Hematopoietic multipotent progenitor cell treated with erythropoietin and hydrocortisone succinate and interleukin-3 and kit ligand, for 6 days (in vitro differentiated cells): ENCODE measurements around the gene ARL4C.

Experiments
- DNase-seq: peaks from one replicate; pipeline ENCODE4 v3.0.0-alpha.2; 2015

ARL4C gene, protein sequence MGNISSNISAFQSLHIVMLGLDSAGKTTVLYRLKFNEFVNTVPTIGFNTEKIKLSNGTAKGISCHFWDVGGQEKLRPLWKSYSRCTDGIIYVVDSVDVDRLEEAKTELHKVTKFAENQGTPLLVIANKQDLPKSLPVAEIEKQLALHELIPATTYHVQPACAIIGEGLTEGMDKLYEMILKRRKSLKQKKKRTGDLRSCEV

DNA sequence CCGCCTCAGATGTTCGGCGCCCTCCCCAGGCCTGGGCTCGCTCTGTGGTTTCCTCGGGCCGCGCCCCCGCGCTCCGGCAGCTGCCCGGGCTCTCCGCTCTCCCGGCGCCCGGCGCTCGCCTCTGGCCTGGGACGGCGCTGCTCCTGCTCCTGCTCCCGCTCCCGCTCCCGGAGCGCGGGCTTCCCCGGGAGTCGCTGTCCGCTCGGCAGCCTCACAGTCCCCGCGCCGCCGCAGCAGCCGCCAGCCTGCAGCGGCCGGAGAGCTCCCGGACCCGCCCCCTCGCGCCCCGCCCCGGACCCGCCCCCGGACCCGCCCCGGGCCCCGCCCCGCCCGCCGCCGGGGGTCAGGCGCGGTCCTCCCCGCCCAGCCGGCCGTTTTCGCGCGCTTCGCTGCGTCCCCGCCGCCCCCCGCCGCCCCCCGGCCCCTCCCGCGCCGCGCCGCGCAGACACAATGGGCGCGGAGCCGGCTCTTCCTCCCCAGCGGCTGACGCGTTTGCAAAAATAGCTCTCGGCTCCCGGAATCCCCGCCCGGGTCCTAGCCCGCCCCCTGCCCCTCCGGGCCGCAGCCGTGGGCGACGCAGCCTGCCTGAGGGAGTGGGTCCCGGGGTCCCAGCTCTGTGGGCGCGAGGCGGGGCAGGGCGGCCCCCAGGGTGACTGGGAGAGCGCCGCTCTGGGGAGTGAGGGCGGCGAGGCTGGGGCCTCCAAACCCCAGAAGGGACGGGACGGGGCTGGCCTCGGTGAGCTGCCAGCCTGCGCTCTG is at the start of gene ARL4C:
Gene ARL4C (minus strand): TSS at position 247 of the 759 bp plus-strand sequence. CDS start 495 bp downstream, outside the sequence.
- peak; percentile 47 for DNase-seq

DNA sequence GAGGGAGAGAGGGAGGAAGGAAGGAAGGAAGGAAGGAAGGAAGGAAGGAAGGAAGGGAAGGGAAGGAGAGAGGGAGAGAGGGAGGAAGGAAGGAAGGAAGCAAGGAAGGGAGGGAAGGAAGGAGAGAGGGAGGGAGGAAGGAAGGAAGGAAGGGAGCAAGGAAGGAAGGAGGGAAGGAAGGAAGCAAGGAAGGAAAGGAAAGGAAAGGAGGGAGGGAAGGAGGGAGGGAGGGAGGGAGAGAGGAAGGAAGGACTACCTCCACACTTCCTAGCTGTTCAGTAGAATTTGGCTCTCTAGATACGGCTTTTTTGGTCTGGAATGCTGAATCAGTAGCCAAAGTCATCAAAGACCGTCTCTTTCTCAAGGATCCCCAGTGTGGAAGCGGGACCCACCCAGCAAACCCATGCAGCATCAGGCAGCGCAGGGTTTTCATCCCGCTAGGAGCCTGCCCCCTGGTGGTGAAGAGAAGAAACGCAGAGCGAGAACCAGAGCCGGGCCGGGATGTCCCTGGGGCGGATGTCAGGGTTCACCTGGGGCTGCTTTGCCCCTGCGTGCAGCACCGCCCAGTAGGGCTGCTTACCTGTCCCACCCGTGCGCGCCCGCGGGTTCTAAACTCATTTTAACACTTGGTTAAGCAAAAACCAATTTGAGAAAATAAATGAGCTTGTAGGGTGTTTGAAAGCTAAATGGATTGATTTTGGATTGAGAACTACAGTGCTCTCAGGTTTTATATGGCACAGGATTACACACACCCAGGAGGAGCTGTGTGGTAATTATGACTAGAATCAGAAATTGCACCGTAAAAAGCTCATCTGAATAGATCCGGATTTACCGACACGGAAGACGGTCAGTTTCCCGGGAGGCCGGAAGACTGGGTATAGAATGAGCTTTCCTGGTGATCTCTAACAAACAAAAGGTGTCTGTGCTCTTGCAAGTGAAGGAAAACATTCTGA is 48.1 kb upstream of the ARL4C start:
- DNase-seq = peak; percentile 76

DNA sequence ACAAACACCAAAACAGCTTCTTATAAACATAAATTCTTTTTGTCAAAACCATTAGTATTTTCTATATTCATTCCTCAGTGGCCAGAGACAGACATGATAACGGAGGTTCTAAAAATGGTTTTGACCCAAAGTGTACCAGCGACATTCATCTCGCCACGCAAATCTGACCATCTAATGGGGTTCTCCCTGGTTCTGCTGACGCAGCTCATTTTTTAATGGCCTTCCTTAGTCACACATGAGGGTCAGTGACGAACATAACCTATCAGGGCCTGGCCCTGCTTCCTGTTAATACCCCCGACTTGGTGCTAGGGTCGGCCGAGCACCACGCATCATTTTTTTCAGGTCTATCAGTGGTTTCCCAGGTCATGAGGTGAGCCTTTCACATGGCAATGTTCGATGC is 45.9 kb upstream of the ARL4C start:
- no peak for DNase-seq

DNA sequence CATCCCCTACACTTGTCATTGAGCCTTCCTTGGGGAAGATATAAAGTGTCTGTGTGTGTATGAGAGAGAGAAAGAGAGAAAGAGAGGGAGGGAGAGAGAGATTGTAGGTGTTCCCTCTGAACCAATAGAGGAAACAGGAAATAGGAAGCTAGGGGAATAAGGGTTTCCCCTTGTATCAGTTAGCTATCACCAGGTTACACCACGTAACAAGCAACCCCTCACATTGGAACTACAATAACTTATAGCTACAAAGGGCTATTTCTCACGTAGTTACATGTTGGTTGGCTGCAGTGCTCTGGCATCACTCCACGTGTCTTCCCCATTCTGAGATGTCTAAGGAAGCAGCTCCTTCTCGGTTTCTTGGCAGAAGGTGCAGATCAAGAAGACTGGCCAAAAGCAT is 41.0 kb upstream of the ARL4C start:
- no peak for DNase-seq

DNA sequence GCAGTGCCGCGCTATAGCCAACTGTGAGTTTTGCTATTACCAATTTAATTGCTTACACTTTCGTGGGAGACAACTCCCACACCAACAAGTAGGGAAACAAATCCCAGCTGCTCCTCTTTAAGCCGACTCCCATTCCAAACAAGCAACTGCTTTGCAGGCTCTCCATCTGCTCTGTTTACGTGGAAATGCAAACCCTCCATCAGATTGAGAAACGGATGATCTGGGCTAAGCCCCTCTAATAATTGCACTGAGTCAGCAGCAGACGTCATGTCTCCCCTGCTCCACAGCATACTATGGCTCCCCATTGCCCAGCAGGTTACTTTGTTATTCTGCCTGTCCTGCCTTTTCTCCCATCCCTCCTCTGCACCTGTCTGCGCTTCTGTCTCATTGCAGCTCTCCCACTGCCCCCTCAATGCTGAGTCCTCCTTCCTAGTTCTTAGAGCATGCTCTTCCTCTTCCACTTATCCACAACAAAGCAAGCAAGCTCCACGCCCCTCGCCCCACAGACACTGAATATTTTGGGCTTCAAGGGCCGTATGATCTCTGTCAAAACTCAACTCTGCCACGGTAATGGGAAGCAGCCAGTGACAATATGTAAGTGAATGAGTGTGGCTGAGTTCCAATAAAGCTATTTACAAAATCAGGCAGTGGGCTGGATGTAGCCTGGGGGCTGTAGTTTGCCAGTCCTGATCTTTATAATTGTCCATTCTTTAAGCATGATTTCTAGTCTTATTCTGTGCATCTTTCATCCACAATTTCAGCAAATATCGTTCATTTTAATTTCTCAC is 39.5 kb upstream of the ARL4C start:
- no peak for DNase-seq

DNA sequence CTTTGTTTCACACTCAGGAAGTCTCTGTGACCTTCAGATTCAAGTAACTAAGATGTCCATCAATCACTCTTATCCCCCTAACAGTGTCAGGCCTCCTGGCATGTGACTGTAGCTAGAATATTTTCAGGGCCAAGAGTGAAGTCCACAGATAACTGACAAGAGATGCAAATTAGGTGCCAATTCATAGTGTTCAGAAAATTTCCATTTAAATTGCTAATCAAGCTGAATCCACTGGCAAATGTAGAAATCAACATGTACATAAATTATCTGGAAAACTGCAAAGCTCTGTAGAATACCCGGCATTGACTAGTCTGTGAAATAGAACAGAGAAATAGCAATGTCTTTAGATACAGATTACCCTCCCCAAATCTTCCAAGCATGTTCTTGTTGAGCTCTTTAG is 38.6 kb upstream of the ARL4C start:
- DNase-seq = no peak

DNA sequence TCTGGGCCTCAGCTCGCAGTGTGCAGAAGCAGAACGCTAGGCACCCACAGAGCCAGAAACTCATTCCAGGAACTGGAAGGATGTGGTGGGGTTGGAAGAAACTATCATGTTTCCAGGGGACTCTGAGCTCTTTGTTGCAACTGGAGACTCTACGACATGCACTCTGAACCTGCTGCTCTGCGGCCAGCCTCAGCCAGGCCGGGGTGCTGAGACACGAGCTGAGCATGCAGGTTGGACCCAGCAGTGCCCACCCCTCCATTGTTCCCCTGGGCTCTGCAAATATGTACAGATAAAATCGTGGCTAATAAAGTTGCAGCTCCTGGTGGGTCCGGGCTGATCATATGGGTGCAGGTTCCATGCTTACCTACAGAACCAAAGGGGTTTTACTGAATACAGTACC is 37.6 kb upstream of the ARL4C start:
- DNase-seq = no peak

DNA sequence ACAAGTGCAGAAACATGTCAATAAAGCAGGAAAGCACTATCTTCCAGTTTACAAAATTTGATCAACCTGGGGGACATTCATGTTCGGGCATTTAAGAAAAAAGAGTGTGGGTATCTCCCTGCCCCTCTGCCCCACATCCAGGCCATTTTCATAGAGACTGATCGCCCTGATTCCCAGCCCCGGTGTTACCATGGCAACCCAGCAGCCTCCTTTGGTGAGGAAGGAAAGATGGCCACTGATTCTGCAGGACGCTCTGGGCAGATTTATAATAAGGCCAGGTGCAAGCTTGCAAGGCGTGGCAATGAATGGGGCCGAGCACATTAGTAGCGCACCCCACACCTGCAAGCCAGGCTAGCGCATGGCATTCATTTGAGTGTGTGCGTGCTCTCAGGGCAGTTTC is 36.7 kb upstream of the ARL4C start:
- DNase-seq = no peak

DNA sequence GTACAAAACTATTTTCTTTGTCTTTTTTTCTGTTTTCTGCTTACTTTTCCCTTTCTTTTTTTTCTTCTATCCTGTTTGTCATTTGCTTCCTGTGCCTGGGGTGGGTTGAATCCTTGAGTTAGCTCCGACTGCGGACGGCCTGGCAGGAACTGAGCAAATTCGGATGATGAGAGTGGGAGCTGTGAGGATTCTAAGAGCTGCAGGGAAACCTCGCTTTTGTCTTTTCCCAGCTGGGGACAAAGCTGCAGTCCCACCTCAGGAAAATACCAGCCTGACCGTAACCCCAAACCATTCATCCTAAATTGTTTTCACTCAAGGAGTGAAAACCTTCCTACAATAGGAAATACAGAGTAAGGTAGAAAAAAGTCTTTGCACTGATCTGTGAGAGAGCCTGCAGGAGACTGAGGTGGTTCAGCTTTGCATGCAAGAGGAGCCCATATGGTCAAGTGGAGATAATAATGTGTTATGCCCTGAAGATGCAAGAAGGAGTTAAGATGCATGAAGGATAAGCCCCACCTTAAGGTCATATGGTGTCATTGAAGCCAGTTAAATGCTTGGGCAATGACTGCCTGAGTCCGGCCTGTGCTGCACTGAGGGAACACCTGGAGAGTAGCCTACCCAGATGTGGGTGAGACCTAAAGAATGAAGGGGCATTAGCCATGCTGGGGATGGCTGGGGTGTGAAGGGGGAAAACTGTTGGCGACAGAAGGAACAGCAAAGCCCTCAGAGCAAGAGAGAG is 31.7 kb upstream of the ARL4C start:
- DNase-seq = no peak

DNA sequence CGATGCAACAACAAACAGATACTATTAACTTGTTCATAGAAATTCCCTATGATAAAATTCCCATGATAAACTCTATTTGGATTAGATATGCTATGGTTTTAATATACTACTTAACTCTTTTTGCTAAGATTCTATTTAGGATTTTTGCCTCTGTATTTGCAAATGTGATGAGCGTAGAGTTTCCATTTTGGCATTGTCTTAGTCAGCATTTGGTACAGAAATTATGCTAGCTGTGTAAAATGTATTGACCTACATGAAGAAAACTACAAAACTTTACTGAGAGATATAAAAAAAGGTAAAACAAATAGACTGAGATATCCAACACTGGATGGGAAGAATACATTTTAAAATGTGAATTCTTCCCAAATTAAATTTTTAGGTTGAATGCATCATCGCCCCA is 29.8 kb upstream of the ARL4C start:
- no peak for DNase-seq

DNA sequence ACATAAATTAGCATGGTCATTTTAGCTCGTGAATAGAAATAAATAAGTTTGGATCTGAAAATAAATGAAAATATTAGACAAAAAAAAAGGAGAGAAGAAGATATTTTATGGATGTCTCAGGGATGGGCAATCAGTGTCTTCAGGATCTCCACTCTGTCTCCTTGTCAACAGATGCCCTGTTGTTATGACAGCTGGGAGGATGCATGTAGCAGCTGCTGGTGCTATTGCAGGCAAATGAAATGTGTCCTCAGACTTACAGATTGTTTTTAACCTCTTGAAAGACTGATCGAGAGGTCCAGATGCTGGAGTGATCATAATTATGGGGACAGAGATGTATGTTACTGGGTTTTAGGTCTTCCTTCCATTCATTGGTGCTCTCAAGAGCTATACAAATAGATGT is 24.7 kb upstream of the ARL4C start:
- DNase-seq = no peak

DNA sequence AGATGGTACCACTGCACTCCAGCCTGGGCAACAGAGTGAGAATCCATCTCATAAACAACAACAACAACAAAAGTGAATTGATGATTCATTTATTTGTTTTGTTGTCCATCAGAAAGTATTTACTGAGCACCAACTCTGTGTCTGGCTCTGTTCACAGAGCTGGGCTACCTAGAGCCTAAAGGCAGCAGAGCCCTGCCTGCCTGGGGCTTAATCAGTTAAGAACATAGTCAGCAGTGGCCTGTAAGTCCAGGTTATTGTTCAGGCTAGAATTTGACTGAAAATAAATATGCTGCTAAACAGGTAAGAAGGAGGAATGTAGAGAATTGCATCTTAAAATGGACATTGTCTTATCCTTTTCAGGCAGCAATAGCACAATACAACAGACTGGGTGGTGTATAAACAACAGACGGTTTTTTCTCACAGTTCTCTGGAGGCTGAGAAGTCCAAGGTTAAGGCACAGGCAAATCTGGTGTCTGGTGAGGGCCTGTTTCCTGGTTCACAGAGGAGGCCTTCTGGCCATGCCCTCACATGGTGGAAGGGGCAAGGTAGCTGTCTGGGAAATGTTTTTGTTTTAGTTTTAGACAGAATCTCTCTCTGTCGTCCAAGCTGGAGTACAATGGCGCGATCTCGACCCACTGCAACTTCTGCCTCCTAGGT is 22.2 kb upstream of the ARL4C start:
- DNase-seq = no peak

DNA sequence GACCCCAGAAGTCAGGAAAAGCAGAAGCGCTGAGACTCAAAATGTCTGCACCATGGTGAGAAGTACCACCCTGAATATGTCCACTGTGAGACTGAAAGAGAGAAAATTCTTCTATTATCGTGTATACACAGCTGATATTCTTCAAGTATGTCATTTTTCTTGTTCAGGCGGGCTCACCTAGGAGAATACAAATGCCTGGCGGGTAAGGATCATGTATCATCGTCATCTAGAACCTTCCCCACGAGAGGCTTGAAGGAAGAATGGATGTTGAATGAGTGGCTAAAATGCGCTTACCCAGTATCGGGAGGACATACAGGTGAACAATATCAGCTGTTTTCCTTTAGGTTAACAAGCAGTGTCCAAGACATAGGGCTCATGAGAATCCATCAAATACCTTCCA is 21.1 kb upstream of the ARL4C start:
- no peak for DNase-seq

DNA sequence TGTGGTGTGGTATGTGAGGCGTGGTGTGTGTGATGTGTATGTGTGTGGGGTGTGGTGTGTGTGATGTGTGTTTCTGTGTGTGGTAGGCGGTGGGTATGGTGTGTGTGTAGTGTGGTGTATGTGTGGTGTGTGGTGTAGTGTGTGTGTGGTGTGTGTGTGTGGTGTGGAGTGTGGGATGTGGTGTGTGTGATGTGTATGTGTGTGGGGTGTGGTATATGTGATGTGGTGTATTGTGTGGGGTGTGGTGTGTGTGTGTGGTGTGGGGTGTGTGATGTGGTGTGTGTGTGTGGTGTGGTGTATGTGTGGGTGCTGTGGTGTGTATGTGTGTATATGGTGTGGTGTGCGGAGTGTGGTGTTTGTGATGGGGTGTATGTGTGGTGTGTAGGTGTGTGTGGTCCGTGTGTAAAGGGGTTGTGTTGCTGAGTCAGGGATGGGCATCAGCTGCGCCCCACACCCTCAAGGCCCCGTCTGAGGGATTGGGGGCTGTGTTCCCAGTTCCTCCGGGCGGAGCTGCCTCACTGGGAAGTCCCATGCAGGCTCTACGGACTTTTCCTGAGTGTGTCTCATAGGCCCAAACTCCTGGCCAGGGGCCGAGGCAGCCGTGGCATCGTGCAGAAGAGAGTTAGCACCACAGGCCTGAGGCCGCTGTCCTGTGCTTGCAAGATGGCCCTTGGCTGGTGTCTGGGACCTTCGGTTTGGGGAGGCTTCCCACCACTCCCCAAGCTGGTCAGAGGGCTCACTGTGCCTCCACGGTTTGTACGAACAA is 18.2 kb upstream of the ARL4C start:
- no peak for DNase-seq

DNA sequence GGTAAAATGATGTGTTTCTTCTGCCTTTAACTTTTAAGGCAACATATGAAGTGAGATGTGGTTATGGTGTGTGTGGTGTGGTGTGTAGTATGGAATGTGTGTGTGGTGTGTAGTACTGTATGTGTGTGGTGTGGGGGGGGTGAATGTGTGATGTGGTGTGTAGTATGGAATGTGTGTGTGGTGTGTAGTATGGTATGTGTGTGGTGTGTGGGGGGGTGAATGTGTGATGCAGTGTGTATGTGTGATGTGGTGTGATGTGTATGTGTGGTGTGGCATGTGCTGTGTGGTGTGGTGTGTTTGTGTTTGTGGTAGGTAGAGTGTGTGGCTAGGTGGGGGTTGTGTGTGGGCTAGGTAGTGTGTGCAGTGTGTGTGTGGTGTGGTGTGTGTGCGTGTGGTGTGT is 17.2 kb upstream of the ARL4C start:
- DNase-seq = no peak

DNA sequence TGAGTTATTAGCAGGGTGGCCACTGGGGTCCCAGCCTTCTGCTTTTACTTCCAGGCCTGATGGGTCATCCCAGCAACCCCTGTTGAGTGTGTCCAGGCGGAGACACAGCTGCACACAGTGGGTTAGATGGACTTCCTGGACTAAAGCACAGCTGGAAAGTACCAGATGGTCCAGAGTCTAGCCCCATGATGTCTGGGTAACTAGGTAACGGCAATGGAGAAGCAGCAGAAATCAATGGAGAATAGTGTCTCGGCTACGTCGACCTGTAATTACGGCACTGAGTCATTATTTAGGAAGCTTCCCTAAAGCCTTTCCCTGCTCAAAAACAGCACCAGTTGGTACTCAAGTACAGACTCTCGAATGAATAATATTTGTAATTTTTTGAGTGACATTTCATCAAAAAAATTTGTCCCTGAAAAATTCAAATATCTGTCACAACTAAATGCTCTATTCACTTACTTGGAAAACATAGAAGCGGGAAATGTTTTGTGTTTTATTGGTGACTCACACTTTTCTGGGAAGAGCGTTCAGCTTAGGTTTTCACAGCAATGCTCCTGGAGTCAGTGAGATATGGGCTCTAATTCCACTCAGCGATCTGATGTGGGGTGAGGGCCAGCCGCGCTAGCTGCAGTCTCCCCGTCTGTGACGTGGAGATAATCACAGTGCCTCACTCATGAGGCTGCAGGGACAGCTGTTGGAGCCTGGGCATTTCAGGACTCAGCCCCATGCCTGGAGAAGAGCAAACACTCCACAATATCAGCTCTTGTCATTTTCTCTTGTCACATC is 16.2 kb upstream of the ARL4C start:
- DNase-seq = peak; percentile 6

DNA sequence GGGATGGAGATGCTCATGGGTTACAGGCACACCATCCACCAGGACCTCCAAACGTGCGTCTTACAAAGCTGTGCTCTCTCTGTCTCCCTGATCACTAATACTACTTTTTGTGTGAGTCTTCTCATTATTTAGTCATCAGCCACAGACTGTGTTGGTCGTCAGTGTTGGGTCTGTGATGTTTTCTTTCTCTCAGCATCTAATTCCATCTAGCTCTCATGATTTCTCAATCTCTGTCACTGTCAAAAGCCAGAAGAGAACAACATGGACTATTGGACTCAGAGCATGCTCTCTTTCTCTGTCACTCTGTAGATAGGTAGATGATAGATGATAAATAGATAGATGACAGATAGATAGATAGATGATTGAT is 6.0 kb upstream of the ARL4C start:
- DNase-seq = no peak

DNA sequence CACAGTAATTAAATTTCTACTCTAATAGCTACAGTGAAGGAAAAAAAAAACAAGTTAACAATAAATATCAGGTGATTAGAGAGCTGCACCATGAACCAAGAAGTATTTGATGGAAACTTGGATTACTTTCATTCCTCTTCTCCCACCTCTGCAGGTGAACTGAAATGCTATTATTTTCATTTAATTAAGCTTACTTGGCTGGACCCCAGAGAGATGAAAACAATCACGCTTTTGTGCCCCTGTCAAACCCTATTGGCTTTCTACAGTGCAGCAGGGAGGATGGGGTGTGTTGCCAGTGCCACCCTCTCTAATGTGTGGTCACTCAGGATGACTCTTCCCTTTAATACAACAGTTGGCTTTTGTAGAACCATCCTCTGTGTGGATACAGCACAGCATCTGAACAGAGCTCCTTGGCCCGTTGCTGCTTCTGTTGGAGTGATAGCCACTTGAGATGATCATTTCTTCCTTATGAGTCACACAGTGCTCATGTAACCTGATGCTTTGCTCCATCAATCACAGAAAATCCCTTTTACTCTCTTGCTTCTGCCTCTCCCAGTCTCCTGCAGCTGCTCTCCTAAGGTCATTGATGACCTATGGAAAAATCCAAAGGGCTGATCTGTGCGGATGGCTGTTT is 5.5 kb upstream of the ARL4C start:
- no peak for DNase-seq

DNA sequence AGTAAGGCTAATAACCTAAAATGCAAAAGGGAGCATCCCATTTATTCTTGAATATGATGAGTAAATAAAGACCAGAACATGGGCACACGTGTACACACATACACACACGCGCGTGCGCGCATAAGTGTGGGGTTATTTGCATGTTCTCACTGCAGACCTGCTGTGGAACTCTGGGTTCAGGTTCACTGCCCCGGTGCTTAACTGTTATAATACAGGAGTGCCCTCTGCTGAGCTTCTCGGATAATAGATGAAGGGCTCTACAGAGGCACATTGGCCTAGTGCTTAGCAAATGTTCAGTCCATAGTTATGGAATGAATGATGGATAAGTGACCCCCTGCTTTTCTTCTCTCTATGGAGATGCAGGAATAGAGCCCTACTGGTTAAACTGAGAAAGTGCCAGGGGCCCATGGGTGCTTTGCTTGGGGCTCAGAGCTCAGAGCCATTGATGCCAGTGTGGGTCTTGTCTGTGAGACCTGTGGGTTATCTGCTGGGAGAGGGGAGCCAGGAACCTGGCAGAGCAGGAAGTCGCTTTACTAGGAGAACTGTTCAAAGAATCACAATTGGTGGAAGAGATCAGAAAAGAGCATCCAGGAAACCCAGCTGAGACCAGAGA is 3.6 kb upstream of the ARL4C start:
- DNase-seq = peak; percentile 75
